ENCODE data around the gene DNAAF3. TPM values are rescaled to one million over a fixed set of nuclear protein-coding genes. Genes with fewer than 3 reads are reported as not detected.
A peak's percentile ranks its signal among the peaks of the same experiment; 100 is the strongest.

Gene DNAAF3
- total RNA-seq, 1 donor from 2014 or later = 12.8 TPM

DNA sequence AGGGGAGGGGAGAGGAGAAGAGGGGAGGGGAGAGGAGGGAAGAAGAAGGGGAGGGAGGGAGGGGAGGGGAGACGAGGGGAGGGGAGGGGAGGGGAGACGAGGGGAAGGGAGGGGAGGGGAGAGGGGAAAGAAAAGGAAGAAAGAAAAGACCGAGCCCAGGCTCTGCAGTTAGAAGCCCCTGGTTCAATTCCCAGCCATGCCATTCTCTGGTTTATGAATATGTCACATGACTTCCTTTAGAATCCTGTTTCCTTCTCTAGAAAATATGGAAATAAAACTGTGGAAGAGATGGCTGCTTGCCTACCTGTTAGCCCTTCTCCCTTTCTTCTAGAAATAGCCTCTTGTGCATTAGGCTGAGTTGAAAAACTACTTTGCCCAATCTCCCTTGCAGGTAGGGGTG, 31.7 kb downstream of the DNAAF3 start:
- Histone ChIP-seq H3K36me3 (no peaks in the 10 kb centered on the region), H3K27ac (no peak overlapping the region), H3K4me1 (no peaks in the 10 kb centered on the region), H3K27me3 (ENCODE audit: low read depth) (peaks cover 60% of the 10 kb centered on the region), H3K4me3 (no peak overlapping the region), H3K9me3 (no peaks in the 10 kb centered on the region)
- DNase-seq = no peak
- TF ChIP-seq, protein P1, sequence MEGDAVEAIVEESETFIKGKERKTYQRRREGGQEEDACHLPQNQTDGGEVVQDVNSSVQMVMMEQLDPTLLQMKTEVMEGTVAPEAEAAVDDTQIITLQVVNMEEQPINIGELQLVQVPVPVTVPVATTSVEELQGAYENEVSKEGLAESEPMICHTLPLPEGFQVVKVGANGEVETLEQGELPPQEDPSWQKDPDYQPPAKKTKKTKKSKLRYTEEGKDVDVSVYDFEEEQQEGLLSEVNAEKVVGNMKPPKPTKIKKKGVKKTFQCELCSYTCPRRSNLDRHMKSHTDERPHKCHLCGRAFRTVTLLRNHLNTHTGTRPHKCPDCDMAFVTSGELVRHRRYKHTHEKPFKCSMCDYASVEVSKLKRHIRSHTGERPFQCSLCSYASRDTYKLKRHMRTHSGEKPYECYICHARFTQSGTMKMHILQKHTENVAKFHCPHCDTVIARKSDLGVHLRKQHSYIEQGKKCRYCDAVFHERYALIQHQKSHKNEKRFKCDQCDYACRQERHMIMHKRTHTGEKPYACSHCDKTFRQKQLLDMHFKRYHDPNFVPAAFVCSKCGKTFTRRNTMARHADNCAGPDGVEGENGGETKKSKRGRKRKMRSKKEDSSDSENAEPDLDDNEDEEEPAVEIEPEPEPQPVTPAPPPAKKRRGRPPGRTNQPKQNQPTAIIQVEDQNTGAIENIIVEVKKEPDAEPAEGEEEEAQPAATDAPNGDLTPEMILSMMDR (IDR thresholded peaks at IDR 0.05) = no peak
- ATAC-seq = no peak
- intact Hi-C loops (cut with DNase I) = no loop called here

DNA sequence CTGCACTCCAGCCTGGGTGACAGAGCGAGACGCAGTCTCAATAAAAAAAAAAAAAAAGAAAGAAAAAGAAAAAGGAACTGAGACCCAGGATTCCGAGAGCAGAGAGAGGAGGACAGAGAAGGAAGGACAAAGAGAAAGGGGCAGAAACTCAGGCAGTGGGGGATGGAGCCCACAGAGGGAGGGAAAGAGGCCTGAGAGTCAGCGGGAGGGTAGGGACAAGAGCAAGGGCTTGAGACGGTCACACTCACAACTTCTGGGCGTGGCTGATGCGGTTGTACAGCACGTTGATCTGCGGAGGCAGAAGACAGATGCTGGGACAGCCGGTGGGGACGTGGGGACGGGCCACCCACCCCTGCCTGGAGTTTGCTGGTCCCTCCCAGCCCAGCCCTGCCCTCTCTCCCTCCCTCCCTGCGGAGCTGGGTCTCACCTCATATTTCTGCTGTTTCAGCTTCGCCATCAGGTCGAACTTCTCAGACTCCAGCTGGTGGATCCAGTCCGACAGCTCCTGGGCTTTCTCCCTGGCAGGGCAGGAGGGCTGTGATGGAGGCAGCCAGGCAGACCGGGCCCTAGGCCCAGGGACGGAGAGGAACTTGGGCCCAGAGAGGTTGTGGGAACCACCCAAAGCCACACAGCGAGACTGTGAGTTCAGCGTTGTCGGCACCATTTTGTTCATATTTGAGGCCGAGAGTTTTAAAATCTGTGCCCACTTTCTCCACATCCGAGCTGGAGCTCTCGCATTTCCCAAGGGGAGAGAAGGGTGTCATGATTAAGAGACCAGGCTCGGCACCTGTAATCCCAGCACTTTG, 32.6 kb downstream of the DNAAF3 start:
- Histone ChIP-seq H3K9me3 (no peaks in the 10 kb centered on the region), H3K4me3 (no peak overlapping the region), H3K4me1 (no peaks in the 10 kb centered on the region), H3K27me3 (ENCODE audit: low read depth) (peaks cover 53% of the 10 kb centered on the region), H3K36me3 (no peaks in the 10 kb centered on the region), H3K27ac (no peak overlapping the region)
- intact Hi-C loops (cut with DNase I) = no loop called here
- ATAC-seq = peak in 1 of 2 donors; percentile 41
- TF ChIP-seq, protein P1 (IDR thresholded peaks at IDR 0.05) = no peak
- DNase-seq = no peak

DNA sequence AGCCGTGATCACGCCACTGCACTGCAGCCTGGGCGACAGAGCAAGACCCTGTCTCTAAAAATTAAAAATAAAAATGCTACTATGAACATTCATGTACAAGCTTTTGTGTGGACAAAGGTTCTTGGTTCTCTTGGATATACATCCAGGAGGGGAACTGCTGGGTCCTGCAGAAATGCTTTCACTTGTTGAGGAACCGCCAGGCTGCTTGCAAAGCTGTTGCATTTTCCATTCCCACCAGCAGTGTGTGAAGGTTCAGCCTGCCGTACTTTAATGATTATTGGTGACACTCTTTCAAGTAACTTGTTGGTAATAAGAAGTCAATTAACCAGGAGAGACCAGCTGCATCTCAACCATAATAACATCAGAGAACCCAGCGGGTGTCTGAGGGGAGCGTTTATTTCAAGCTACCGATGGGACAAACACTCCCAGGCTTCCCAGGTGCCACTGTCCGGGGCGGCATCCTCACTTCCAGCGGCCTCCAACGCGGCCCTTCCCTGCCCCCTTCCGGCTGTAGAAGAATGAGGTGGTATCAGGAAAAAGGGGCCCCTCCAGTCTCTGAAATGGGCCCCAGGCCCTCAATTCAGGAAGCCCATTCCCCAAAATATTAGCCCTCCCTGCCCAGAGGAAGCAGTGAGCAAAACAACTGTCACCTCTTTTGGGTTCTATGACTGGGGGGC, 33.8 kb downstream of the DNAAF3 start:
- ATAC-seq = peak in 1 of 2 donors; percentile 32
- TF ChIP-seq, protein P1 (IDR thresholded peaks at IDR 0.05) = no peak
- Histone ChIP-seq H3K4me1 (no peaks in the 10 kb centered on the region), H3K27me3 (ENCODE audit: low read depth) (peaks cover 44% of the 10 kb centered on the region), H3K27ac (no peak overlapping the region), H3K36me3 (no peaks in the 10 kb centered on the region), H3K4me3 (no peak overlapping the region), H3K9me3 (no peaks in the 10 kb centered on the region)
- no peak for DNase-seq
- intact Hi-C loops (cut with DNase I) = no loop called here

DNA sequence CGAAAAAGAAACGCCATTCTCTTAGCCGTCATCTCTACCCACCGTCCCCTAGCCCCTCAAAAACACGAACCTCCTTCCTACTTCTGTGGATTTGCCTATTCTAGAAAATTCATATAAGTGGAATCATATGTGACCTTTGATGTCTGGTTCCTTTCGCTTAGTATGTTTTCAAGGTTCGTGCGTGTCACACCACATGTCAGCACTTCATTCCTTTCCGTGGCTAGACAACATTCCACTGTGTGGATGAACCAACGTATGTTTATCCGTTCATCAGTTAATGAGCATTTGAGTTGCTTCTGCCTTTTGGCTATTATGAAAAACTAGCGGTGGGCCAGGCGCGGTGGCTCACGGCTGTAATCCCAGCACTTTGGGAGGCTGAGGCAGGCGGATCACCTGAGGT, 35.0 kb downstream of the DNAAF3 start:
- Histone ChIP-seq H3K36me3 (no peaks in the 10 kb centered on the region), H3K4me3 (no peak overlapping the region), H3K4me1 (no peaks in the 10 kb centered on the region), H3K27me3 (ENCODE audit: low read depth) (peaks cover 35% of the 10 kb centered on the region), H3K9me3 (no peaks in the 10 kb centered on the region), H3K27ac (no peak overlapping the region)
- ATAC-seq = no peak
- intact Hi-C loops (cut with DNase I) = no loop called here
- no peak for DNase-seq
- TF ChIP-seq, protein P1 (IDR thresholded peaks at IDR 0.05) = no peak

DNA sequence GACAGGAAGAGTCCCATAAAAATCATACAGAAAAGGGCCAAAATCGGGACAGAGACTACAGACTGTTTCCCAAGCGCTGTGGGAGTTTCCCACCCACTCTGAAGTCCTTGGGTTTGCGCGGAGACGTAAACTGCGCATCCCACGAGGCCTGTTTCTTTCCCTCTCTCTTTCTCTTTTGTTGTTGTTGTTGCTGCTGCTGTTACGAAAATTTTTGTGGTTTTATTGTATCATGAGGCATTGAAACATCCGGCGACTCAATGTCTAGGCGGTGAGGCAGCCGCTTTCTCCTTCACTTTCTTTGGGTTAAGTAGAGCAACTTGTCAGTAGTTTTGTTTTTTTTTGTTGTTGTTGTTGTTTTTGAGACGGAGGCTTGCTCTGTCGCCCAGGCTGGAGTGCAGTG, 47.4 kb downstream of the DNAAF3 start:
- Histone ChIP-seq H3K27me3 (ENCODE audit: low read depth) (peaks cover 5% of the 10 kb centered on the region), H3K27ac (no peak overlapping the region), H3K36me3 (no peaks in the 10 kb centered on the region), H3K4me3 (no peak overlapping the region), H3K4me1 (peaks cover 35% of the 10 kb centered on the region), H3K9me3 (no peaks in the 10 kb centered on the region)
- TF ChIP-seq, protein P1 (IDR thresholded peaks at IDR 0.05) = no peak
- ATAC-seq = no peak
- intact Hi-C loops (cut with DNase I) = no loop called here
- DNase-seq = no peak
